ENCODE data around the gene COL16A1. TPM values are rescaled to one million over a fixed set of nuclear protein-coding genes. Genes with fewer than 3 reads are reported as not detected.

The COL16A1 gene
- total RNA-seq, result 1.9 TPM

DNA sequence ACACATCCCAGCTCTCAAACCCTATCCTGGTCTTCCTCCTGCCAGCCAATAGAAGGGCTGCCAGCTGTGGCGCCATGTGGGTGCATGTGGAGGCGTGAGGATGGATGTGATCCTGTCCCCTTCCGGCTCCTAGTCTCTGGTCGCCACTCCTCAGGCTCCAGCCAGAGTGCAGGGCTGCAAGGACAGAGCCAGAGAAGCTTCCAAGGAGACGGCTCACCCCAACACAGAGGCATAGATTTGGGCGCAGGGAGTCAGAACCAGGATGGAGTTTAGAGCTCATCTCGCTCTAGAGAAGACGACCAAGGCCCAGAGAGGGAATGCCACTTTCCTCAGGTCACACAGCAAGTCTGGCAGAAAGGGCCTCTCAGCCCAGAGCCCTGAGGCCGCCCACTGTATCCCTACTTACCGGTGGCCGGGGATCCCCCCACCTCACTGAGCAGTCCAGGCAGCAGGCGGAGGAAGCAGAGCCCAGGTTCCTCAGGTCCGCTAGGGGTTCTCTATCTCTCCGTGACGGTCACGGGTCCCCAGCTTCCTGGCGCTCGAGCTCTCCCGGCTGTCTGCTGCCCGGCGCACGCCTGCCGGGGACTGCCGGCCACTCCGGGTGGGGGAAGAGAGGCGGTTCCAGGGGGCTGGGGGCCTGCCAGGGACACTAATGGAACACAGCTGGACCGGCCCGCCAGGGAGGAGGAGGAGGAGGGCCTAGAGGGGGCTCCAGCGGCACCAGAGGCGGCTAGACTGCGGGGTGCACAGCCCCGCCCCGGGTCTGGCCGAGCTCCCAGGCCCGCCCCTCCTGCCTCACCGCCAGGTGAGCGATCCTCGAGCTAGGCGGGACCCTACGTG lies at the start of gene COL16A1:
Gene COL16A1, minus strand, starts transcription at position 587 of the 840 bp plus-strand sequence. CDS start 1,824 bp downstream, outside the sequence.
- ATAC-seq, result peak; percentile 3

DNA sequence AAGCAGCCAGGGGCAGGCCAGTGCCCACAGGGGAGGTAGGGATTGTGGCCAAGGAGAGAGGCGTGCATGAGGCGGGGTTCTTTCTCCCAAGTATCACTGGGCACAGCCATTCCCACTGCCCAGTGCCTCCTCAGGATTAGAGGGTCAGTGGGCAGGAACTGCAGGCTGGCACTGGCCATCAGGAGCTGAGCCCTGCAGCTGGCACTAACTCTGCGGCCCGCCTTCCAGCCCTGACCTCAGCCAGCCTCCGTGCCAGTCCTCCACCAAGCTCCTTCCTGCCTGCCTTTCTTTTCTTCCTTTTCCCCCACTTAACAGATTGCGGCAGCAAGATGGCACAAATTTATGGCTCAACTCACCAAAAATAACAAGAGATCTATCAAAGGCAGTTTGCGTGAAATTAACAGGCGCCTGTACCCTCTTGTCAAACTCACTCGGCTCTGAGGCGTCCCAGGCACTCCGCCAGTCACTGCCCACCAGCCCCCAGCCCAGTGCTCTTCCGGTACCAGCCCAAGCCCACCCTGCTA lies 49.2 kb upstream of the COL16A1 start:
- DNase-seq (ENCODE audit: low spot score) (no peak), ATAC-seq (peak; percentile 7)

More for the DNA sequence above, at the start of gene COL16A1:
- no peak for DNase-seq (ENCODE audit: low spot score)

DNA sequence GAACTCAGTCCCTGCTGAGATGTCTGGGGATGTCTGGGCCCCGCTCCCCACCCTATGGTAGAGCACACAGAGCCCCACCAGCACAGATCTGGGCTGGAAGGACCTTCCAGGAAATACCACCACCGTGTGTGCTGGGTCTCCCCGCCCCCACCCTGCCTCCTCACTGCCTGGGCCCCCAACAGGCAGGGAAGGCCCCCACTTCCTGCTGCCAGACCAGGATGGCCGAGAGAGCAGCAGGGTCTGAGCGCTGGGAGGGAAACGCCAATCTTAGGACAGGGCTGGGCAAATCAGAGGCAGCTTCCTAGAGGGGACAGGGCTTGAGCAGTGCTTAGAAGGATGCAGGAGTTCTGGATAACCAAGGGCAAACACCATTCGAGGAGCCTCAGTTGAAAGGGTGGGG lies 48.4 kb upstream of the COL16A1 start:
- DNase-seq (ENCODE audit: low spot score), result no peak
- ATAC-seq, result no peak

DNA sequence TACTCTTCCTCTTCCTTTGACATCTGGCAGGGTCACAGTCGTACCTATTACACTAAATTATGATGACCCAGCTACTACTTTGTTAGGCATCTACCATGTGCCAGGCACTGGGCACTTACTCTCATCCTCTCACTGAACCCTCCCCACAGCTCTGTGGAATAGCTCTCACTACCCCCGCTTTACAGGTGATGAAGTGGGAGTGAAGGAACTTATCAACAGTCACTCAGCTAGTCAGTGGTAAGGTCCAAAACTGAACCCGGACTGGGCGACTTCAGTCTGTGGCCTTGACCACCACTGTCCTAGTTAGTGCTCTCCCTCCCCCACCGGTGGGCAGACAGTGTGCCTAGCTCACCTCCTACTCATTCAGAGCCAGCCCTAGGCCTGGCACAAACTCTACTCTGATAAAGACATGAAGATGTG lies 48.0 kb upstream of the COL16A1 start:
- ATAC-seq (no peak), DNase-seq (ENCODE audit: low spot score) (no peak)

DNA sequence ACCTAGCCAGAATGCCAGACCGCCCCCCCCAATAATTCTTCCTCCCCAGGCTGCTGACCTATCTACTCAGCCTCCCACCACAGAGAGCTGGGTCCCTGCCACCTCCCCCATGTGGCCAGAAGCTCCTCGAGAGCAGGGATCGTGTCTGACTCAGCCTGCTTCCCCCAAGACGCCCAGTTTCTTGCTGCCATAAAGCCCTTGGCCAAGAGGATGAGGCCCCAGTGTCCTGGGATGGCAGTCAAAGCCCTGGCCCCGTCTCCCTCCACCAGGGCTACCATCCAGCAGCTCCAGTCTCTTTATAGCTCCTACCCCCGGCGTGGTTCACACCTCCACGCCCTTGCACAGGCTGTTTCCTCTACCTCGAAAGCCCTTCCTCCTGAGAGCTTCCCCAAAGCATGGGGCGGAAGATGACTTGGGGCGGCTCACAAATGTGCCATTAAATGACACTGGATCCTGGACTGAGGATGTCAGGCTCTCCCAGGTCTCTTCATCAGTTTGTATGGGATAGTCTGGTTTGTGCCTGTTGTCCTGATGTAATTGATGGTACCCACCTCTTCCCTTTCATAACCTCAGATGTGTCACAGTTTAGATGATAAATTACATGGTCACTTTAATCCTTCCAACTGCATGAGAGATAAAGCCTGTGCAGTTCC lies 47.2 kb upstream of the COL16A1 start:
- ATAC-seq, result no peak
- no peak for DNase-seq (ENCODE audit: low spot score)

DNA sequence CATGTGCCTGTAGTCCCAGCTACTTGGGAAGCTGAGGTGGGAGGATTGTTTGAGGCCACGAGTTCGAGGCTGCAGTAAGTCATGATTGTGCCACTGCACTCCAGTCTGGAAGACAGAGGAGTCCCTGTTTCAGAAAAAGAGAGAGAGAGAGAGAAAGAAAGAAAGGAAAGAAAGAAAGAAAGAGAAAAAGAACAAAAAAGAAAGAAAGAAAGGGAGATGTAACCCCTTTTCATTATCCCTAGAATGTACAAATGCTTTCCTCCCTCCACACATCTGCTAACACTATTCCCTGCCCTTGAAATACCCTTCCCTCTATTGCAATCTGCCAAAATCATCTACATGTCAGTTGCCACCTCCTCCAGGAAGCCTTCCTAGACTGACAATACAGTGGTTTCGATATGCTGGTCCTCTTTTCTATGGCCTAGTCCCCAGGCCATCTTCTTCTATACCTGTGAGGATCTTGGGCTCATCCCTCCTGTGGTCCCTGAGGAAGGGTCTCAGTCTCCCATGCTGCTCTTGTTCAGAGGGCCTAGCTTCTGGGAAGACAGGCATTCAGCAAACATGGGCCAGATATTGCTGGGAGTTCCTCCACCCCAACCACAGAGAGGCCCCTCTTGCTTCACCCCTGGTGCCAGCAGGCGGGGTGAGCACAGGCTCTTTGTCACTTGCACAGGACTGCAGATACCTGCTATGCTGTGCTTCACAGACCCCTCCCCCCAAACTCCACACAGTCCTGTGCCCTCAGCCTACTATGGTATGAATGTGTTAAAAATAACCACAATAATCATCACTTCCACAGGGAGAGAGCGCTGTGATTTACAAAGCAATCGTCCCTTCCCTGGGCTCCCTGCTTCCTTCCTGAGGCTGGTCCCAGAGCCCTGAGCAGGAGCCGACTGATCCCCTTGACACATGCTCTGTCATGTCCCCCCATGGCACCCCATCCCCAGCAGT lies 46.2 kb upstream of the COL16A1 start:
- DNase-seq (ENCODE audit: low spot score), result no peak
- ATAC-seq, result no peak

DNA sequence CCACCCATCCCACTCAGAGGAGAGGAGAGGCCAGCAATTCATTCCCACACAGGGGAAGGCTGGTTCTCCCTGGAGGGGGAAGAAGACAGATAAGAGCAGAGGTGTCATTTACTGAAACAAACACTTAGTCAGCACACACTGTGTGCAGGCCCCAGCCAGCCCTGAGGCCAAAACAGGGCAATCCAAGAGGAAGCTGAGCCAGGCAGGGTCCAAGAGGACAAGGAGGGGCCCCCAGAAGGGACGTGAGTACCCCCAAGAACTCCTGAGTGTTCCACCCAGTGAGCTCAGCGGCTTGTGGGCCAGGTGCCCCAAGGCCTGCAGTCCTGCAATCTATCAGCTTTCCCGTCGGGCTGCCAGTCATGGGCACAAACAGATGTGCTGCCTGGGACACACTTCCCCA lies 44.5 kb upstream of the COL16A1 start:
- DNase-seq (ENCODE audit: low spot score) (no peak), ATAC-seq (no peak)

DNA sequence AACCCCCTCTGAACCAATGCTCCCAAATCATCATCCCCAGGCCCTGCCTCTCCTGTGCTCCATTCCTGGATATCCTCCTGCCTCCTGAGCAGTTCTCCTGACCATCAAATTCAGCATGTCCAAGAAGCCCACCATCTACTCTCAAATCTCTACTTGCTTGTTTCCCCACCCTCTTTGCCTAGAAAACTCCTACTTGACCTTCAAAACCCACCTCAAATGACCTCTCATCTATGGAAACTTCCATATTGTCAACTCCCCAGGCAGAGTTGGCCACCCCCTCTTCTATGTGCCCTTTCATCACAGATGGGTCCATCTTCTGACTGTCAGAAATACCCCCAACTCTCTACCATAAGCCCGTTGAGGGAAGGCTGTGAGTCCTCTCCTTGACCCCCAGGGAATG lies 43.5 kb upstream of the COL16A1 start:
- ATAC-seq (no peak), DNase-seq (ENCODE audit: low spot score) (no peak)

DNA sequence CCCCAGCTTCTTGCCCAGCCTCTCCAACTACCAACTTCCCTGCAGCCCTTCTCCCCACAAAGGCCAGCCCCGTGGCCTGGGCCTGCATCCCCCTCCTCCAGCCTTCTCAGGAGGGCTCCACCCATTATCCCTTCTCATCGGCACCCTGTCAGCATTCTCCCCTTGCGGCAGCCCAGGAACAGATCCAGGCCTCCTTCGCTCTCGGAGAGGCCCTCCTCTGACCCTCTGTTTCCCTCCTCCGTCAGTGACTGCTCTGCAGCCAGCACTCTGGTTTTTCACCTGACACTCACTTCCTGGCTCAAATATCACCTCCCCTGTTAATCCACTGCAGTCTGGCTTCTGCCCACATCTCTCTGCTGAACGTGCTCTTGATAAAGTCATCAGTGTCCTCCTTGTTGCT lies 42.9 kb upstream of the COL16A1 start:
- DNase-seq (ENCODE audit: low spot score) (no peak), ATAC-seq (no peak)

DNA sequence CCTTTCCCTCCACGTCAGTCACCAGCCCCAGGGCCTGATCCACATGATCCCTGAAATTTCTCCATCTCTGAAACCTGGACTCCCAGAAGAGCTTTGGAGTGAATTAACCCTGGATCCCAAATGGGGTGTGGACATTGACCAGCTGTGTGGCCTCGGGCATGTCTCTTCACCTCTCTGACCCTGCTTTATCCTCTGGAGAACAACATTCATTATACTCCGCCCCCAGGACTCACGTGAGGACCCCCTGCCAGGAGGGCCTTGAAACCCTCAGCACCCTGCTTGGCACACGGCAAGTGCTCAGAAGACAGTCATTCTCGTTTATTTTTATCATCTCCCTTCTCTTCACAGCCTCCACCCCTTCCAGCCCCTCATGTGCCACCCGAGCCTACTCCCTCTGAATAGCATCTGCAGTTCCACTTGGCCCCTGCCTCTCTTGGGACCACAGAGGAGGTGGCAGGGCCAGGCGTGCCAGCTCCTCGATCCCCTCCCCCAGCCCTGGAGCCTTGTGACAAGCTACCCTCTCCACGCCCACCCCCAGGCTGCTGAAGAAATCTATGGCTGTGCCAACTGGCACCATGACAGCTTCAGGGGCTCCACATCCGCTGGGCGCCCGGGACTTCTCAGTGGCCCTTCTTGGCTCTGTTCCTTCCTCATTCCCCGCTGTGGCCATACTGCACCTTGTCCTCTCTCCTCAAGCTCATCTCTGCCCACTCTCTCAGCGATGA lies 42.3 kb upstream of the COL16A1 start:
- DNase-seq (ENCODE audit: low spot score), result no peak
- ATAC-seq, result no peak

DNA sequence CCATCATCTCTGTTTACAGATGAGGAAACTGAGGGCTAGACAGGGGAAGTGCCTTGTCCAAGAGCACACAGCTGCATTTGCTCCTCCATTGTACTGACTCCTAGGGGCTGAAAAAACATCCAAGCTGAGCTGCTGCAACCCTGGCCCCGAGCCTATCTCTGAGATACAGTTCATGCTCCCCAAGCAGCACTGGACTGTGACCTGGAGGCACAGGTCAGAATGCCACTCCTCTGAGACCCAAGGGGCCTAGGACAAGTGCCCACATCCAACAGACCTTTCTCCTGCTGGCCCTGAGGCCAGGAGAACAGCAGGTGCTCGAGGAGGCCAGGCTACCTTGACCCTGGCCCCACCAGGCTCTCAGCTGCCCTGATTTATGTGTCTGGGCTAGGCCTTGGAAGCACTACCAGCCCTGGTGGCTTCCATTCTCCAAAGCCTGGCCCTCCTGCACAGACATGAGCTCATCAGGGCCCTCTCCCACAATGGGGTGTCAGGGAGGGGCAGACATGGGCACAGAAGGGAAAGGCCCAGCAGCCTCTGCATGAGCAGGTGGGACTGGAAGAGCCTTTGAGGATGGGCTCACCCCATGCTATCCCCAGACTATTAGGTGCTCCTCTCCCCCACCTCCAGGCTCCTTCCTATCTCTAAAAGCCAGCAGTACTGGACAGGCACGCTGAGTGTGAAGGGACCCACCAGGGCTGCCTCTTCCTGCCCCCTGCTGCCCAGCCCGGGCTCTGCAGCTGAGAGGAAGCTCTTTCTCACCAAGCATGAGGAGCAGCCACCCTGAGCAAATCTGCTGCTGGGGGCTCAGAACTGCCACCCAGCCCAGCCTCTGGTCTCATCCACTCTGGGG lies 41.5 kb upstream of the COL16A1 start:
- DNase-seq (ENCODE audit: low spot score) (peak; percentile 64), ATAC-seq (peak; percentile 79)

DNA sequence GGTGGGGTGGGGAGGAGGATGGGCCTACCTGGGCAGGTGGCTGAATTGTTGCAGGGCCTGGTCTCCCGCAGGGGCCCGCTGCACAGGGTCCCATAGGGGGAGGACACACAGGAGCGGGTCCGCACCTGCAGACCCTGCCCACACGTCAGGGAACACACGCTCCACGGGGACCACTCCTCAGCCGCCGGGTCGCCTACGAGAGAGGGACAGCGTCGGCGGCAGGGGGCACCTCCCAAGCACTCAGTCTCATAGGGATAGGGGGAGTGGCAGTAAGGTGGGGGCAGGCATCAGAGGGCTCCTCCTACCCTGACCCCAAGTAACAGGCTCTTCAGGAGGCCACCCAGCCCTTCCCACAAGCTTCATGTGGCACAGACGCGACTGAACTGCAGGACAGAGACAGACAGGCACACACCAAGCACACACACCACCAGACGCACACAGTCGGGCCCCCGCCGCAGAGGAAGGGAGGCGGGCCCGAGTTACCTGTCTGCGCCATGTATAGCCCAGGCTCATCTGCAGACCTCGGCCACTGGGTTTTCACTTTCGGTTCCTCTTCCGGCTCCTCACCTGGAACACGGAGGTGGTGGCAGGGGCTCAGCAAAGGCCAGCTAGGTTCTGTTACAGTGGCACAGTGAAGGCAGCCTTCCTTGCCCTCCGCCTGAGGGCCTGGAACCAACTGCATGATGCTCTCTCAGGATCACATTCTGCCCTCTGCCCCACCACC lies 40.5 kb upstream of the COL16A1 start:
- DNase-seq (ENCODE audit: low spot score) (no peak), ATAC-seq (no peak)

DNA sequence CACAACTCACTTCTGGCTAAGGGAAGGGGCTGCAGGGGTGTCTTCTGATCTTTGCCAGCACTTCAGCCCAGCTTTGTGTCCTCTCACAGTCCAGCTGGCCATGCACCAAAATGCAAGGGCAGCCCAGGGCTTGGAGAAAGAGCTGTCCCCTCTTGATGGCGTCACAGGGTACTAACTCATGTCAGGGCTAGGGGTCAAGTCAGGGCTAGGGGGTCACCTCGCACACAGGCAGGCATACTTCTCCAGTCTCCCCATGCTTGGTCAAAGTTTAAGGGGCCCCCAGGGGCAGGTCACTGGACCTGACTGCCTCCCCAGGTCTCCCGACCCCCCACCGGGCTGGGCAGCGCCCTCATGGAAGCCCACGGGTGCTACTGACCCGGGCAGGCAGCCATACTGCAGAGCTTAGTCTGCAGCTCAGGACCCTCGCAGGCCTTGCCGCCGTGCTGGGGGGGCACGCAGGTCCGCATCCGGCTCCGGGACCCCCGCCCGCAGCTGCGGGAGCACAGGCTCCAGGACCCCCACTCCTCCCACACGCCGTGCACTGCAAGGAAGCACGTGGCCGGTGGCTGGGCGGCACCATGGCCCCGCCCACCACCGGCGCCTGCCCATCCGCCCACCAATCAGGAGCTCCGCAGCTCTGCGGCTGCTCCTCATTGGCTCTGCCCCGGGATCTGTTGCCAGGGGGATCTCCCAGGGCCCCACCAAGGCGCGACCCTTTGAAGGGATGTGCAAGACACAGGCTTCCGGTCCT lies 38.8 kb upstream of the COL16A1 start:
- no peak for ATAC-seq
- no peak for DNase-seq (ENCODE audit: low spot score)

DNA sequence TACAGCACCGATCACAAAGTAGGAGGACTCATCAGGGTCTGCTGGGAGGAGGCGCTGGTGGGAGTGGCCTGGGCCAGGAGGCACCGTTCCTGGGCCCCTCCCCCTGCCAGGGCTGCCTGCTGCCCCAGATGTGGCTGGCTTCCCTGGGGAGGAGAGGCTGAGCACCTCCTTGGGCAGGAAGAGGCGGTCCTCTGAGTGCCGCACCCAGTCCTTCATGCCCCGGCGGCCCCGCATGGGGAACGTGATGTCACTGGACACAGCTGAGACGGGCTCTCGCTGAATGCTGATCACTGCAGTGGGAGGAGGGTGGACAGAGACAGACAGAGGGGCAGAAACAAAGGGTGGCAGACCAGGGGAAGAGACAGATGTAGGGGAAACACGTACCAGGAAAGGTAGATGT lies 35.5 kb upstream of the COL16A1 start:
- DNase-seq (ENCODE audit: low spot score), result no peak
- ATAC-seq, result no peak

DNA sequence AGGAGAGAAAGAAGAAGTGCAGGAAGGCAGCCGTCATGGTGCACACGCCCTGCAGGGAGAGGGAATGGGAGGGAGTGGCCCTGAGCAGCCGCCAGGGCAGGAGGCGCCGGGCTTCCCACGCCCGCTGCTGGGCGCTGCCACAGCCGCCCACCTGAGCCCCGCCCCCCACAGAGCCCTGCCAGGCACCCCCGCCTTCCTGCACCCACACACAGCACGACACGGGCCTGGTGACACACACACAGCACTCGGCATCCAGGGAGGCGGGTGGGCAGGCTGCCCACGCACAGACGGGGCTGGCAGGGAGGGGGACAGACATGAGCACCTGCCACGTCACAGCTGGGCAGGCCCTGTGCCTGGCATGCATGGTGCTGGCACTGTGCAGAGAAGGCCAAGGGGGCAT lies 32.9 kb upstream of the COL16A1 start:
- ATAC-seq (no peak), DNase-seq (ENCODE audit: low spot score) (no peak)

DNA sequence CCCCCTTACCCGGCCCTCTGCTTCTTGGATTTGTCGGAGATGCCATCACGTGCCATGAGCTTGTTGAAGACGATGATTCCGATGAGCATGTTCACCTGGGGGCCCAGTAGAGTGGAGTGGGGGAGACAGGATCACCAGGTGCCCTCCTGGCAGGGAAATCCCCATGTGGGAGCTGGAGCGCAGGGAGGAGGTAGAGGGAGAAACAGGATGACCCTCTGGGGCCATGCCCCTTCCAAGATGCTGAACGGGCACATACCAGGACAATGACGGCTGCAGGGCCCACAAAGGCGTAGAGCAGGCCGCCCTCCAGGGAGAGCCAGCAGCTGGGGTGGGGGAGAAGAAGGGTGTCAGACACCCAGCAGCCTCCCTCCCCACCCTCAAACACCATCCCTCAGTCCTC lies 31.8 kb upstream of the COL16A1 start:
- DNase-seq (ENCODE audit: low spot score), result no peak
- ATAC-seq, result no peak

DNA sequence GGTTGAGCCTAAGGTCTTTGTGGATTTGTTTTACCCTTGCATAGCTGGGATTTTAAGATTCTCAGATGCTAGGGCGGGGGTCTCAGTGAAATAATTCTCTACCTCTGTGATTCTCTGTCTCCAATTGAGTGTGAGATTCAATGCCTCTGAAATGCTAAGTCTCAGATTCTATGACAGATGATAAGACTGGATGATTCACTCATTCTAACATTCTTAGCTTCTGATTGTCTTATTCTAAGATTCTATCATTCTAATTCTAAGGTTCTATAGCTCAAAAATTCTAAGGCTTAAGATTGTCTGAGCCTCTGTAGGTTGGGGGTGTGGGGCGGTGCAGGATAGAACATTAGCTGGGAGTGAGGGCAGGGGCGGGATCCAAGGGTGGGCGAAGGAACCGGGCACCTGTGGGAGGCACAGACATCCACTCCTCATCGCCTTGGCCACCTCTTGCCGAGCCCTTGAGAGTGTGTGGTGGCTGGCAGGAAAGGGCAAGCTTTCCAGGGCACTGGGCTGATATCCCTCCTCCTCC lies 30.8 kb upstream of the COL16A1 start:
- DNase-seq (ENCODE audit: low spot score) (no peak), ATAC-seq (no peak)
